SK-N-MC (cell line): ENCODE measurements around the gene UNC5C.

Source experiments
- EZH2 ChIP-seq: fragments of 200-600 bp; sonication (generic); IDR thresholded peaks from one replicate; pipeline ENCODE4 v1.6.1; 2017; ENCODE audit warnings: antibody characterized with exemption
- FOXP2 ChIP-seq: optimal IDR thresholded peaks from 2 replicates; pipeline ENCODE3; 2011; ENCODE audit warnings: mild to moderate bottlenecking, moderate library complexity; ENCODE audit not compliant: insufficient read depth; ENCODE audit errors: extremely low read length, control extremely low read depth
- POLR2AphosphoS5 ChIP-seq: IDR thresholded peaks from 2 replicates; pipeline ENCODE4 v1.6.1; 2012; ENCODE audit warnings: mild to moderate bottlenecking, low read depth, low read length, borderline replicate concordance

GRCh38 chr4:95393821-95394220 lies 155.0 kb downstream of the UNC5C start:
- TF ChIP-seq EZH2 (no peak), POLR2AphosphoS5 (no peak), FOXP2 (no peak)
